Stimulated activated CD4-positive, alpha-beta T cell treated with anti-CD3 and anti-CD28 coated beads, TNF-alpha, amount 100 ng/mL, for 24 hours (primary cell): ENCODE data around the gene TRAP1.
A peak's percentile ranks its signal among the peaks of the same experiment; 100 is the strongest.
"Not testable (repeated sequence)": the region's sequence is repeated elsewhere in the genome, so short reads cannot be mapped to it uniquely, and the experiment has no call there.

Experiments
- DNase-seq, 3 experiments: peaks; one replicate each; pipeline ENCODE4 v3.0.0-alpha.2; 2020; ENCODE audit warnings: low read depth in 3 of 3

The TRAP1 gene

GRCh38 chr16:3736116-3736515 lies 18.8 kb upstream of the TRAP1 start:
- no peak for DNase-seq

- DNase-seq = no peak
Observed at GRCh38 chr16:3735541-3735940, 18.2 kb upstream of the TRAP1 start.

GRCh38 chr16:3734758-3735221 lies 17.5 kb upstream of the TRAP1 start:
- no peak for DNase-seq

GRCh38 chr16:3734084-3734757 lies 16.9 kb upstream of the TRAP1 start:
- no peak for DNase-seq

GRCh38 chr16:3732171-3732570 lies 14.8 kb upstream of the TRAP1 start:
- no peak for DNase-seq

- DNase-seq = no peak
Observed at GRCh38 chr16:3731126-3731935, 14.0 kb upstream of the TRAP1 start.

- no peak for DNase-seq
Observed at GRCh38 chr16:3730161-3731125, 13.1 kb upstream of the TRAP1 start.

- DNase-seq = no peak
Observed at GRCh38 chr16:3729161-3730112, 12.1 kb upstream of the TRAP1 start.

- no peak for DNase-seq
Observed at GRCh38 chr16:3728424-3729160, 11.3 kb upstream of the TRAP1 start.

- DNase-seq = no peak
Observed at GRCh38 chr16:3727806-3728381, 10.6 kb upstream of the TRAP1 start.

GRCh38 chr16:3726021-3726687 lies 8.8 kb upstream of the TRAP1 start:
- no peak for DNase-seq

GRCh38 chr16:3725276-3725675 lies 8.0 kb upstream of the TRAP1 start:
- no peak for DNase-seq

- no peak for DNase-seq
Observed at GRCh38 chr16:3722508-3722907, 5.2 kb upstream of the TRAP1 start.

- DNase-seq = no peak
Observed at GRCh38 chr16:3720418-3720817, 3.1 kb upstream of the TRAP1 start.

- DNase-seq = no peak
Observed at GRCh38 chr16:3718628-3719027, 1.3 kb upstream of the TRAP1 start.

- DNase-seq = no peak
Observed at GRCh38 chr16:3718019-3718391, 681 bp upstream of the TRAP1 start.

- DNase-seq = peak in 2 of 3 experiments; percentile 7 to 33
Observed at GRCh38 chr16:3716831-3717234, 491 bp downstream of the TRAP1 start.

GRCh38 chr16:3715430-3715829 lies 1.9 kb downstream of the TRAP1 start:
- no peak for DNase-seq

- not testable (repeated sequence) for DNase-seq
Observed at GRCh38 chr16:3714378-3714777, 2.9 kb downstream of the TRAP1 start.
